GM12892 (cell line): ENCODE measurements around the gene COMMD7.

Experiments used
- DNase-seq: peaks from one replicate; pipeline ENCODE4 v3.0.0; 2011; ENCODE audit not compliant: insufficient read length
- FAIRE-seq: peaks from 2 replicates; lab custom pipeline; 2011; peaks lifted over from hg19 to GRCh38; lab: Jason Lieb, UNC
- POLR2A ChIP-seq: IDR thresholded peaks from 2 replicates; pipeline ENCODE4 v1.6.1; 2011; ENCODE audit warnings: low read depth, low read length, control low read depth
- POLR2AphosphoS5 ChIP-seq: IDR thresholded peaks from 2 replicates; pipeline ENCODE4 v1.6.1; 2011; ENCODE audit warnings: low read depth, low read length, control low read depth
- TAF1 ChIP-seq: IDR thresholded peaks from 2 replicates; pipeline ENCODE4 v1.6.1; 2011; ENCODE audit warnings: low read depth, mild to moderate bottlenecking, control low read depth, low read length, borderline replicate concordance

The COMMD7 gene

DNA sequence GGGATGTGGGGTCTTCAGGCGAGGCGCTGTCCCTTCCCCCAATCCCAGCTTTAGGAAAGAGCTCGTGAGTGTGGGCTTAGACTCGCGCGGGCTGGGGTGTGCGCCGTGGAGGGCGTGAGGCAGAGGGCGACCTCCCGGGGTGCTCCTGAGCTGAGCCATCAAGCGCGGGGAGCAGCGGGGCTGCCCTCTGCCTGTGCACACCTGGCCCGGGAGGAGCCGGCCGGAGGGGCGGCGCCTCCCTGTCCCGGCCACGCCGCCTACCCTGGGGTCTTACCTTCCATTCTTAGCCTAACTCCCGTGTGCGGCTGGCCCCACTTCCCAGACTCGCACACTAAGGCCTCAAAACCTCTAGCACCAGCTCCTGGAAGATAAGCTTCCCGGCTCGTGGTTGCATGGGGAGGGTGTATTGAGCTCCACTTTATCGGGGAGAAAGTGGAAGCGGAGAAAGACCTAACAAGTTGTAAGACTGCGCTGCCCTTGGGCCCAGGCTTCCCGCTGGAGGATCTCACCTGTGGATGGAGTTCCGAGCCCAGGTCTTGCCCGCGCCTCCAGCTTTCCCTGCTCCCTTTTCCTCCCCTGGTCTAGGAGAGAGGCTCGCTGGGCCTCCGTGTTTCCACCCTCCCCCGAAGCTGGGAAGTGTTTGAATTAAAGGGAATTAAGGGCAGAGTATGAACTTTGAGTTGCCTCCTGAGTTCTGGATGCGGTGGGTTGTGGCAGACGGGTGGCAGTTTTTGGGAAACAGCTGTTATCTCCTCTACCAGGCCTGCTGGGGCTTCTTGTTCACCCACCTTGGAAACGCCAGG is 20.1 kb upstream of the COMMD7 start:
- DNase-seq = peak; percentile 48
- TF ChIP-seq TAF1 = no peak
- TF ChIP-seq POLR2A = no peak
- no peak for TF ChIP-seq POLR2AphosphoS5
- no peak for FAIRE-seq

GRCh38 chr20:32762754-32763201 is 19.5 kb upstream of the COMMD7 start:
- no peak for TF ChIP-seq POLR2AphosphoS5
- TF ChIP-seq TAF1 = no peak
- TF ChIP-seq POLR2A = no peak

GRCh38 chr20:32761831-32762753 is 18.8 kb upstream of the COMMD7 start, which contains the start of gene DNMT3B:
Gene DNMT3B, plus strand, starts transcription at chr20:32762385. Its CDS starts 17,939 bp downstream, at chr20:32780324.
- DNase-seq (peak; percentile 86), FAIRE-seq (peak; percentile 17)
- TF ChIP-seq TAF1 (no peak), POLR2AphosphoS5 (no peak), POLR2A (no peak)

More at GRCh38 chr20:32762754-32763201, 19.5 kb upstream of the COMMD7 start:
- no peak for FAIRE-seq
- peak; percentile 44 for DNase-seq

DNA sequence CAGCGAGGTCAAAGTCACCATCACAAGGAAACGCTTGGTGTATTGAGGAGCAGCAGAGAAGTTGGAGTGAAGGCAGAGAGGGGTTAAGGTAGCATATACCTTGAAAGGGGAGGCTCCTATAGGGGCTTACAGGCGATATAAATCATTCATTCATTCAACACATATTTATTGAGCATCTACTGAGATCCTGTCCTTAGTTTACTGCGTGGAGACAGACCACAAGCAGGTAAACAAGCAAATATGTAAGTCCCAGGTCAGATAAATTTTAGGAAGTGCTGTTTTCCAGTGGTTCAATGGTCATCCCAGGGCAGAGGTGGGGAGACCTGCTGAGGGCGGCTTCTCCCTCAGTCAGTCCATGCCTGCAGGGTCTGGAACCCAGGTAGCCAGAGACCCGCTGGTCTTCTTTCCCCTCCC is 18.2 kb upstream of the COMMD7 start:
- no peak for DNase-seq
- no peak for FAIRE-seq
- TF ChIP-seq TAF1 (no peak), POLR2AphosphoS5 (no peak), POLR2A (no peak)

DNA sequence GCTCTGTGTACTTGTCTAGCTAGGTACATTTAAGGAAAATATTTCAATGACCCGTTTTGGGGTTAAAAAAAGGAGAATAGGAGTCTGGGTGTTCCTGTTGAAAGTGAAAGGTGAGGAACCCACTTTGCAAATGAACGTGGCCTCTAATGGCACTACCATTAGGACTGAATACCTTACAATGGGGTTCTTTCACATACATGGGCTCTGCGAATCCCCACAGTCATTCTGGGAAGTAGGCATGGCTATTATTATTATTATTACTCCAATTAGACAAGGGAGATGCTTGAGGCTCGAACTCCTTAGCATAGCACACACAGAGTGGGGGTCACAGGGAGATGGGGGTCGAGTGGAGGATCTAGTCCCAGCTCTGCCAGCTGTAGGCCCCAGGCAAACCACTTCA is 12.9 kb upstream of the COMMD7 start:
- TF ChIP-seq TAF1 (no peak), POLR2A (no peak)
- no peak for DNase-seq
- no peak for FAIRE-seq

DNA sequence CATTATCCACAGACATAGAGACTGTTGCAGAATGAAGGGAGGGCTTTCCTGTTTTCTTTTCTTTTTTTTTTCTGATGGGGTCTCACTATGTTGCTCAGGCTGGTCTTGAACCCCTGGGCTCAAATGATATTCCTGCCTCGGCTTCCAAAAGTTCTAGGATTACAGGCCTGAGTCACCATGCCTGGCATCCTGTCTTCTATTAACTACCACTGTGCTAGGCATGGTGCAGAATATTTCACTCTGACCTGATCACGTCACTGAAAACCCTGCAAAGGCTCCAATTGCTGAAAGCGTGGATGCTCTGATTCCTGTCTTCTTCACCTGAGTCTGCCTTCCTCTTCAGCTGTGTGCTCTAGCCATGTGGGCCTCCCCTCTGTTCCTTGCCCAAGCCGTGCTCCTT is 10.5 kb upstream of the COMMD7 start:
- FAIRE-seq (no peak), DNase-seq (no peak)
- no peak for TF ChIP-seq POLR2A
- TF ChIP-seq TAF1 = no peak

GRCh38 chr20:32752458-32753250 is 9.4 kb upstream of the COMMD7 start:
- no peak for FAIRE-seq
- DNase-seq = no peak
- no peak for TF ChIP-seq POLR2A
- TF ChIP-seq TAF1 = no peak
- no peak for TF ChIP-seq POLR2AphosphoS5

DNA sequence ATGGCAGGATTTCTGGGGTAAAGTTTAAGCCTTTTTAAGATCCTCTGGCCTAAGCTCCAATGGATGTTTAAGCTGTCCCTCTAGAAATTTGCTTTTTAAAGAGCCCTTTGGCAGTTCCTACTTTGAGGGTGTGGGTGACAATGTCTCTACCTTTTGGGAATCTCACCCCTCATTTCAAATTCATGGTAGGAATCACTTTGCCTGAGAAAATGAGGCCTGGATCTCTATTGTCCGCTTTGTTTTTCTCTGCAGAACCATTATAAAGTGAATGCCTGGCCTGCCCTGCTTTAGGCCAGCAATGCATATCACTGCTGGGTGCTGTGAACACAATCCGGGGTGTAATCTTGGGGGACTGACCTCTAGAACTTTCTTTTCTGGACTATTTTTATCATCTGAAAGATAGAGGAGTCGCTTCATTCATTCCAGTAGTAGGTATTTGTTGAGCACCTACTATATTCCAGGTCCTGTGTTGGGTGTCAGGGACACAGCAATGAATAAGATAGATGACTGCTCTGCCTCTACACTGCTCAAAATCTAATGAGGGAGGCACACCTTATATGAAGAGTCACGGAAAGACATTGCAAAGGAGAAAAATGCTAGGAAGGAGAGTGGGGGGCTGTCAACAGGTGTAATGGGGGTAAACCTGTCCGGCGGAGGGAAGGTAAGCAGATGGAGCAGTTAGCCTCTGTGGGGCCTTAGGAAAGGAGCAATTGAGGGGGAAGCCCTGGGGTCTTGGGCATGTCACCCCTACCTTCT is 8.6 kb upstream of the COMMD7 start:
- FAIRE-seq (no peak), DNase-seq (no peak)
- TF ChIP-seq POLR2A (no peak), TAF1 (no peak), POLR2AphosphoS5 (no peak)

GRCh38 chr20:32751293-32751692 is 8.0 kb upstream of the COMMD7 start:
- FAIRE-seq (no peak), DNase-seq (no peak)
- TF ChIP-seq TAF1 = no peak
- no peak for TF ChIP-seq POLR2AphosphoS5
- TF ChIP-seq POLR2A = no peak

DNA sequence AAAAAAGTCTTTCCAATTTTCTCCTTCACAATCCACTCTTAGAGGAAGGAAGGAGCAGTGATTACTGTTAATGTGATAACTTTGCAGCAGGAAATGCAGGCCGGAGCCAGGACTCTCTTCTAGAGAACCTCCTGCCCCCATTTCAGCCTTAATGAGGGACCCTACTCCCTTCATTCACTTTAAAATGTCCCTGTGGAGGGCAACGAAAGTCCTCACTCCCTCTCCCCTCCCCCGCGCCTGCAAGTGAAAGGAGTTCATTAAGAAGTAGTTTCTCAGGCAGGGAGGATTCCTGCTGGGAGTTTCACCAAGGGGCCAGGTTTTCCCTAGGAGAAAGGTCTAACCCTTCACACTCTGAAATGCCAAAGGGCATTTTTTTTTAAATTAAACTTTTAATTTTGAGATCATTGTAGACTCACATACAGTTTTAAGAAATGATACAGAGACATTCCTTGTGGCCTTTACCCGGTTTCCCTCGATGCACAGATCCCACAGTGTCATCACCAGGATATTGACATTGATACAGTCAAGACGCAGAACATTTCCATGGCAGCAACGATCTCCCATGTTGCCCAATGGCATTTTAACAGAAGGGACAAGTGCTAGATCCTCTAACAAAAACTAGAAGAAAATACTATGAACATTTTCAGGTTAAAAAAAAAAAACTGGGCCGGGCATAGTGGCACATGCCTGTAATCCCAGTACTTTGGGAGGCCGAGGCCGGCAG is 6.8 kb upstream of the COMMD7 start:
- FAIRE-seq (no peak), DNase-seq (no peak)
- TF ChIP-seq POLR2AphosphoS5 = no peak
